HUES64 (cell line): Measurements from ENCODE around the gene UBE4B.

Experiments used
- H3K27ac ChIP-seq: 2 replicates; pipeline ENCODE4 v1.7.0; 2013; ENCODE audit warnings: low read depth, low read length, inconsistent platforms
- H3K27me3 ChIP-seq: 2 replicates; pipeline ENCODE4 v1.6.1; 2013; ENCODE audit warnings: mild to moderate bottlenecking, low read length; ENCODE audit not compliant: insufficient read depth
- H3K36me3 ChIP-seq: 2 replicates; pipeline ENCODE4 v1.6.1; 2013; ENCODE audit warnings: mild to moderate bottlenecking, low read length; ENCODE audit not compliant: insufficient read depth
- H3K4me1 ChIP-seq: 2 replicates; pipeline ENCODE4 v1.6.1; 2013; ENCODE audit warnings: mild to moderate bottlenecking, low read length, moderate library complexity; ENCODE audit not compliant: insufficient read depth
- H3K4me3 ChIP-seq: 2 replicates; pipeline ENCODE4 v1.5.1; 2013; ENCODE audit warnings: mild to moderate bottlenecking, low read length, moderate library complexity
- H3K9ac ChIP-seq: 2 replicates; pipeline ENCODE4 v1.6.1; 2013; ENCODE audit warnings: mild to moderate bottlenecking, low read depth, low read length
- H3K9me3 ChIP-seq: 2 replicates; pipeline ENCODE4 v1.6.1; 2013; ENCODE audit warnings: low read depth, low read length; ENCODE audit not compliant: insufficient read depth
- WGBS: fragments of 150-250, 120-280 bp; methylation state at CpG from one replicate; pipeline ENCODE4 v1.1.7; 2013; ENCODE audit warnings: missing lambda C conversion rate; 5-methylcytosine and 5-hydroxymethylcytosine counted together

Gene UBE4B

GRCh38 chr1:10042746-10043145 is 10.0 kb downstream of the UBE4B start:
- no peak overlapping the region for H3K4me3 ChIP-seq
- H3K36me3 ChIP-seq, result peaks cover 6% of the 10 kb centered on the region
- no peaks in the 10 kb centered on the region for H3K27me3 ChIP-seq
- WGBS, result 94% methylated on average over 4 of the region's 4 CpGs
- no peak overlapping the region for H3K9ac ChIP-seq
- peaks cover 21% of the 10 kb centered on the region for H3K4me1 ChIP-seq
- H3K27ac ChIP-seq, result no peak overlapping the region
- H3K9me3 ChIP-seq, result no peaks in the 10 kb centered on the region

GRCh38 chr1:10045480-10046355 is 13.0 kb downstream of the UBE4B start:
- Histone ChIP-seq H3K36me3 (peaks cover 2% of the 10 kb centered on the region; the same call in 1 of the 2 replicates), H3K4me1 (peaks cover 21% of the 10 kb centered on the region), H3K27ac (no peak overlapping the region), H3K27me3 (no peaks in the 10 kb centered on the region), H3K4me3 (no peak overlapping the region), H3K9ac (no peak overlapping the region), H3K9me3 (no peaks in the 10 kb centered on the region)
- WGBS, result 90% methylated on average over 8 of the region's 8 CpGs

GRCh38 chr1:10046356-10047085 is 13.8 kb downstream of the UBE4B start:
- no peaks in the 10 kb centered on the region for H3K27me3 ChIP-seq
- no peak overlapping the region for H3K27ac ChIP-seq
- no peak overlapping the region for H3K9ac ChIP-seq
- no peak overlapping the region for H3K4me3 ChIP-seq
- no peaks in the 10 kb centered on the region for H3K9me3 ChIP-seq
- WGBS, result 87% methylated on average over 8 of the region's 8 CpGs
- 0 out of 2 replicates have a peak, but pooled peaks cover 2% of the 10 kb centered on the region for H3K36me3 ChIP-seq
- H3K4me1 ChIP-seq, result peaks cover 21% of the 10 kb centered on the region

GRCh38 chr1:10048601-10049000 is 15.8 kb downstream of the UBE4B start:
- WGBS, result 93% methylated on average over 3 of the region's 3 CpGs
- no peak overlapping the region for H3K9ac ChIP-seq
- no peak overlapping the region for H3K4me3 ChIP-seq
- H3K4me1 ChIP-seq, result peaks cover 21% of the 10 kb centered on the region
- 0 out of 2 replicates have a peak, but pooled peaks cover 2% of the 10 kb centered on the region for H3K36me3 ChIP-seq
- no peaks in the 10 kb centered on the region for H3K9me3 ChIP-seq
- H3K27me3 ChIP-seq, result no peaks in the 10 kb centered on the region
- H3K27ac ChIP-seq, result no peak overlapping the region

- 96% methylated on average over 3 of the region's 3 CpGs for WGBS
- Histone ChIP-seq H3K9ac (no peak overlapping the region), H3K9me3 (no peaks in the 10 kb centered on the region), H3K4me1 (peaks cover 16% of the 10 kb centered on the region), H3K36me3 (0 out of 2 replicates have a peak, but pooled peaks cover 2% of the 10 kb centered on the region), H3K27me3 (no peaks in the 10 kb centered on the region), H3K27ac (no peak overlapping the region), H3K4me3 (no peak overlapping the region)
Observed at GRCh38 chr1:10050611-10051010, 17.9 kb downstream of the UBE4B start.

- no peak overlapping the region for H3K9ac ChIP-seq
- no peaks in the 10 kb centered on the region for H3K9me3 ChIP-seq
- H3K4me1 ChIP-seq, result peaks cover 6% of the 10 kb centered on the region
- no peak overlapping the region for H3K27ac ChIP-seq
- H3K36me3 ChIP-seq, result 0 out of 2 replicates have a peak, but pooled peaks cover 2% of the 10 kb centered on the region
- no peak overlapping the region for H3K4me3 ChIP-seq
- 83% methylated on average over 1 of the region's 1 CpG for WGBS
- H3K27me3 ChIP-seq, result no peaks in the 10 kb centered on the region
Observed at GRCh38 chr1:10051656-10052055, 18.9 kb downstream of the UBE4B start.

- no peaks in the 10 kb centered on the region for H3K4me1 ChIP-seq
- 94% methylated on average over 4 of the region's 4 CpGs for WGBS
Observed at GRCh38 chr1:10052347-10052746, 19.6 kb downstream of the UBE4B start.

GRCh38 chr1:10054465-10054864 is 21.7 kb downstream of the UBE4B start:
- Histone ChIP-seq H3K27ac (no peak overlapping the region), H3K27me3 (no peaks in the 10 kb centered on the region), H3K4me3 (no peak overlapping the region), H3K9me3 (no peaks in the 10 kb centered on the region), H3K36me3 (no peaks in the 10 kb centered on the region), H3K4me1 (no peaks in the 10 kb centered on the region), H3K9ac (no peak overlapping the region)
- WGBS, result 98% methylated on average over 2 of the region's 2 CpGs

More at GRCh38 chr1:10052347-10052746, 19.6 kb downstream of the UBE4B start:
- Histone ChIP-seq H3K27ac (no peak overlapping the region), H3K4me3 (no peak overlapping the region), H3K36me3 (0 out of 2 replicates have a peak, but pooled peaks cover 2% of the 10 kb centered on the region), H3K9me3 (no peaks in the 10 kb centered on the region), H3K9ac (no peak overlapping the region), H3K27me3 (no peaks in the 10 kb centered on the region)

GRCh38 chr1:10056599-10056987 is 23.8 kb downstream of the UBE4B start:
- H3K9ac ChIP-seq, result no peak overlapping the region
- H3K27ac ChIP-seq, result no peak overlapping the region
- H3K9me3 ChIP-seq, result no peaks in the 10 kb centered on the region
- H3K4me1 ChIP-seq, result no peaks in the 10 kb centered on the region
- H3K36me3 ChIP-seq, result peaks cover 3% of the 10 kb centered on the region; the same call in 1 of the 2 replicates
- WGBS, result 98% methylated on average over 4 of the region's 4 CpGs
- H3K4me3 ChIP-seq, result no peak overlapping the region
- H3K27me3 ChIP-seq, result no peaks in the 10 kb centered on the region

- no peak overlapping the region for H3K9ac ChIP-seq
- H3K4me1 ChIP-seq, result no peaks in the 10 kb centered on the region
- no peak overlapping the region for H3K4me3 ChIP-seq
- no peaks in the 10 kb centered on the region for H3K27me3 ChIP-seq
- 90% methylated on average over 4 of the region's 4 CpGs for WGBS
- H3K9me3 ChIP-seq, result no peaks in the 10 kb centered on the region
- peaks cover 3% of the 10 kb centered on the region; the same call in 1 of the 2 replicates for H3K36me3 ChIP-seq
- no peak overlapping the region for H3K27ac ChIP-seq
Observed at GRCh38 chr1:10057343-10057742, 24.6 kb downstream of the UBE4B start.

GRCh38 chr1:10057796-10058195 is 25.0 kb downstream of the UBE4B start:
- H3K27ac ChIP-seq, result no peak overlapping the region
- no peak overlapping the region for H3K9ac ChIP-seq
- peaks cover 3% of the 10 kb centered on the region; the same call in 1 of the 2 replicates for H3K36me3 ChIP-seq
- no peaks in the 10 kb centered on the region for H3K9me3 ChIP-seq
- WGBS, result 94% methylated on average over 5 of the region's 5 CpGs
- H3K4me1 ChIP-seq, result no peaks in the 10 kb centered on the region
- H3K4me3 ChIP-seq, result no peak overlapping the region
- H3K27me3 ChIP-seq, result no peaks in the 10 kb centered on the region
